H1 (cell line): ENCODE data around the gene CRTAC1. TPM values are rescaled to one million over a fixed set of nuclear protein-coding genes. Genes with fewer than 3 reads are reported as not detected.

Experiments used
- CTCF ChIA-PET: fragments of 300-600 bp; sonication (Branson Sonifier 250); formaldehyde crosslinking; loops from one replicate; lab custom pipeline; 2021; ENCODE audit not compliant: partially characterized antibody; lab: Charles Lee
- POLR2A ChIA-PET: fragments of 300-600 bp; sonication (Branson Sonifier 250); formaldehyde crosslinking; loops from one replicate; lab custom pipeline; 2021; ENCODE audit warnings: inconsistent platforms; ENCODE audit not compliant: partially characterized antibody; lab: Charles Lee
- DNase-seq, 2 experiments: peaks; one replicate each; pipeline versions ENCODE4 v3.0.0 to v3.0.0-alpha.2; 2010 to 2022; ENCODE audit warnings: low spot score in 2 of 2, low read depth in 1 of 2, mixed read lengths in 1 of 2
- FAIRE-seq: peaks from 2 replicates; lab custom pipeline; 2011; peaks lifted over from hg19 to GRCh38; lab: Jason Lieb, UNC
- H2AFZ ChIP-seq: 2 replicates; pipeline ENCODE4 v1.8.1; 2012; ENCODE audit warnings: low read length, inconsistent platforms
- H2AK5ac ChIP-seq: 2 replicates; pipeline ENCODE4 v1.6.1; 2013; ENCODE audit warnings: low read depth, low read length
- H2BK120ac ChIP-seq: replicated peaks from 2 replicates; pipeline ENCODE3; 2013; ENCODE audit warnings: low read depth, low read length, inconsistent platforms
- H2BK12ac ChIP-seq: 2 replicates; pipeline ENCODE4 v1.6.1; 2013; ENCODE audit warnings: low read depth, low read length
- H2BK15ac ChIP-seq: 2 replicates; pipeline ENCODE4 v1.6.1; 2013; ENCODE audit warnings: low read length
- H2BK20ac ChIP-seq: 2 replicates; pipeline ENCODE4 v1.6.1; 2013; ENCODE audit warnings: low read length
- H2BK5ac ChIP-seq: 2 replicates; pipeline ENCODE4 v1.6.1; 2013; ENCODE audit warnings: low read depth, low read length
- H3K14ac ChIP-seq: 2 replicates; pipeline ENCODE4 v1.6.1; 2013; ENCODE audit warnings: inconsistent platforms; ENCODE audit not compliant: insufficient read length
- H3K18ac ChIP-seq: 2 replicates; pipeline ENCODE4 v1.6.1; 2013; ENCODE audit warnings: low read length; ENCODE audit errors: extremely low read depth
- H3K23ac ChIP-seq: 2 replicates; pipeline ENCODE4 v1.6.1; 2013; ENCODE audit warnings: inconsistent platforms; ENCODE audit not compliant: insufficient read length
- H3K23me2 ChIP-seq: 2 replicates; pipeline ENCODE4 v1.6.1; 2013; ENCODE audit warnings: low read depth, low read length
- H3K27ac ChIP-seq: 2 replicates; pipeline ENCODE4 v1.6.1; 2011; ENCODE audit warnings: low read depth, low read length, inconsistent platforms
- H3K27me3 ChIP-seq, 4 experiments: replicated peaks in 1 of 4; 1 replicate in 1 of 4; 2 replicates in 3 of 4; pipeline versions ENCODE4 v1.6.1 to v1.8.1; 2011 to 2013; ENCODE audit warnings: low read length in 3 of 4, mild to moderate bottlenecking in 3 of 4, inconsistent platforms in 2 of 4, mixed read lengths in 2 of 4, moderate library complexity in 1 of 4; ENCODE audit not compliant: control insufficient read depth in 3 of 4, insufficient read depth in 3 of 4; ENCODE audit errors: extremely low read depth in 1 of 4
- H3K36me3 ChIP-seq, 4 experiments: 2 replicates each; pipeline versions ENCODE4 v1.6.1 to v1.8.1; 2011 to 2013; ENCODE audit warnings: mild to moderate bottlenecking in 4 of 4, low read length in 3 of 4, moderate library complexity in 2 of 4, control low read depth in 1 of 4, inconsistent platforms in 1 of 4; ENCODE audit not compliant: insufficient read depth in 4 of 4, control insufficient read depth in 2 of 4
- H3K4ac ChIP-seq: replicated peaks from 2 replicates; pipeline ENCODE3; 2013; ENCODE audit warnings: low read length, low read depth, mixed read lengths, inconsistent platforms; ENCODE audit not compliant: insufficient read length
- H3K4me1 ChIP-seq, 4 experiments: replicated peaks in 1 of 4; 1 replicate in 1 of 4; 2 replicates in 3 of 4; pipeline versions ENCODE4 v1.6.1 to v1.8.1; 2011 to 2013; ENCODE audit warnings: low read length in 3 of 4, inconsistent platforms in 2 of 4, mixed read lengths in 1 of 4; ENCODE audit not compliant: insufficient read depth in 4 of 4, control insufficient read depth in 3 of 4
- H3K4me2 ChIP-seq, 2 experiments: 2 replicates each; pipeline versions ENCODE4 v1.6.1 to v1.8.1; 2011 to 2013; ENCODE audit warnings: low read depth in 2 of 2, low read length in 2 of 2, control low read depth in 1 of 2, inconsistent platforms in 1 of 2, mild to moderate bottlenecking in 1 of 2; ENCODE audit not compliant: insufficient read depth in 1 of 2
- H3K4me3 ChIP-seq, 4 experiments: fragments of 200-600, 300-600 bp in 1 of 4; sonication (generic), shearing (Covaris generic), sonication (Bioruptor Twin) in 1 of 4; 2 replicates each; pipeline versions ENCODE4 v1.5.1 to v1.8.1; 2011 to 2016; ENCODE audit warnings: low read length in 4 of 4, low read depth in 3 of 4, control low read depth in 2 of 4, inconsistent platforms in 2 of 4, mild to moderate bottlenecking in 2 of 4, mixed read lengths in 1 of 4, moderate library complexity in 1 of 4; ENCODE audit not compliant: insufficient read depth in 2 of 4; ENCODE audit errors: extremely low read depth in 1 of 4
- H3K56ac ChIP-seq: replicated peaks from 2 replicates; pipeline ENCODE3; 2013; ENCODE audit warnings: low read depth, mild to moderate bottlenecking, mixed read lengths, low read length, inconsistent platforms; ENCODE audit not compliant: insufficient read length
- H3K79me1 ChIP-seq: 2 replicates; pipeline ENCODE4 v1.6.1; 2013; ENCODE audit warnings: low read depth, low read length, control low read depth
- H3K79me2 ChIP-seq, 2 experiments: 2 replicates each; pipeline versions ENCODE4 v1.6.1 to v1.8.1; 2012 to 2013; ENCODE audit warnings: low read length in 2 of 2, mild to moderate bottlenecking in 2 of 2, inconsistent platforms in 1 of 2; ENCODE audit not compliant: insufficient read depth in 2 of 2, control insufficient read depth in 1 of 2
- H3K9ac ChIP-seq, 4 experiments: replicated peaks in 1 of 4; 1 replicate in 1 of 4; 2 replicates in 3 of 4; pipeline versions ENCODE4 v1.6.1 to v1.8.1; 2011 to 2013; ENCODE audit warnings: low read depth in 3 of 4, low read length in 3 of 4, control low read depth in 2 of 4, mild to moderate bottlenecking in 2 of 4, moderate library complexity in 2 of 4, inconsistent platforms in 1 of 4; ENCODE audit errors: extremely low read depth in 1 of 4
- H3K9me3 ChIP-seq, 2 experiments: 2 replicates each; pipeline versions ENCODE4 v1.6.1 to v1.8.1; 2012 to 2013; ENCODE audit warnings: mild to moderate bottlenecking in 2 of 2, moderate library complexity in 2 of 2, control low read depth in 1 of 2, inconsistent platforms in 1 of 2, low read depth in 1 of 2, low read length in 1 of 2, mixed read lengths in 1 of 2; ENCODE audit not compliant: insufficient read depth in 2 of 2
- H4K20me1 ChIP-seq, 2 experiments: replicated peaks in 1 of 2; 2 replicates each; pipeline versions ENCODE3 to v1.8.1; 2011 to 2013; ENCODE audit warnings: inconsistent platforms in 2 of 2, low read length in 2 of 2, mild to moderate bottlenecking in 1 of 2; ENCODE audit not compliant: insufficient read depth in 2 of 2, control insufficient read depth in 1 of 2
- H4K5ac ChIP-seq: 2 replicates; pipeline ENCODE4 v1.6.1; 2013; ENCODE audit warnings: low read length, low read depth, mixed read lengths, inconsistent platforms; ENCODE audit not compliant: insufficient read length
- H4K8ac ChIP-seq: 2 replicates; pipeline ENCODE4 v1.8.0; 2013; ENCODE audit warnings: mild to moderate bottlenecking, moderate library complexity, low read length, inconsistent platforms; ENCODE audit not compliant: insufficient read depth; ENCODE audit errors: extremely low read depth
- H4K91ac ChIP-seq: replicated peaks from 2 replicates; pipeline ENCODE3; 2013; ENCODE audit warnings: low read length, mixed read lengths, inconsistent platforms; ENCODE audit not compliant: insufficient read length
- CTCF ChIP-seq, 3 experiments: IDR thresholded peaks; 1 replicate in 2 of 3; 2 replicates in 1 of 3; pipeline versions ENCODE4 v1.5.1 to v1.6.1; 2011; ENCODE audit warnings: low read length in 3 of 3, mild to moderate bottlenecking in 3 of 3, inconsistent platforms in 2 of 3, low read depth in 1 of 3, moderate library complexity in 1 of 3; ENCODE audit not compliant: insufficient read depth in 1 of 3; ENCODE audit errors: control extremely low read depth in 1 of 3
- EGR1 ChIP-seq: IDR thresholded peaks from 2 replicates; pipeline ENCODE4 v1.6.1; 2011; ENCODE audit warnings: low read depth, low read length, borderline replicate concordance
- JUND ChIP-seq: IDR thresholded peaks from 2 replicates; pipeline ENCODE4 v1.6.1; 2011; ENCODE audit warnings: mild to moderate bottlenecking, improper control_type of control experiment, low read length
- KDM1A ChIP-seq: fragments of 200-600, 300-600 bp; sonication (generic); IDR thresholded peaks from 2 replicates; pipeline ENCODE4 v1.7.1; 2016; ENCODE audit warnings: mild to moderate bottlenecking, low read length, borderline replicate concordance
- KDM5A ChIP-seq: fragments of 200-600 bp; IDR thresholded peaks from 2 replicates; pipeline ENCODE4 v1.7.1; 2012; ENCODE audit warnings: mild to moderate bottlenecking, low read length, inconsistent platforms, mixed read lengths
- WGBS, 2 experiments: shearing (Covaris generic) in 1 of 2; methylation state at CpG; one replicate each; pipeline versions ENCODE4 v1.1.6 to v1.1.7; 2013 to 2015; ENCODE audit warnings: low lambda C conversion rate in 2 of 2, mixed read lengths in 2 of 2, inconsistent platforms in 1 of 2, low coverage in 1 of 2, missing lambda C conversion rate in 1 of 2; ENCODE audit not compliant: insufficient replicate concordance in 2 of 2, insufficient coverage in 1 of 2, insufficient read length in 1 of 2; ENCODE audit errors: extremely low coverage in 1 of 2, missing lambda C conversion rate in 1 of 2; 5-methylcytosine and 5-hydroxymethylcytosine counted together
- polyA plus RNA-seq, 7 experiments: library from polyadenylated mRNA; depleted of rRNA in 3 of 7; stranded (reverse) in 5 of 7; unstranded in 2 of 7; fragments of >200 nt in 5 of 7; fragments of 200-250 nt in 2 of 7; gene quantifications; 1 replicate in 5 of 7; 2 replicates in 1 of 7; 4 replicates in 1 of 7; pipeline versions ENCODE4 v1.2.1 to v1.2.3, GENCODE V29; 2011 to 2013; ENCODE audit warnings: missing spikeins in 2 of 7, mixed read lengths in 2 of 7
- total RNA-seq: library from RNA; stranded (reverse); fragmentation: NEBNext Ultra II Directional; extraction: Animal tissue kit (Norgen Biotek cat#: 25700); gene quantifications from 2 replicates; pipeline ENCODE4 v1.2.1, GENCODE V29; 2021

The CRTAC1 gene
- total and polyA plus RNA-seq, 2 of the 8 experiments (the other 6 are each of a cell fraction or from before 2014, with no cell fraction given) = 0.91 to 1.2 TPM

GRCh38 chr10:97888641-97889262, 141.7 kb downstream of the CRTAC1 start:
- ChIA-PET CTCF (interaction anchor here (0.6 to 7.5 kb wide), 20 partner anchors 9 to 1535 kb away, joined by 3 to 56 read pairs (median 5); no protein-coding TSS in a partner anchor), POLR2A (interaction anchor here (0.7 to 2.4 kb wide), 7 partner anchors 9 to 142 kb away, joined by 3 to 11 read pairs (median 4); partner anchors contain the start of gene CRTAC1)
- no peak overlapping the region for H2AFZ ChIP-seq
- H4K91ac ChIP-seq = peak overlapping the region; percentile 99
- TF ChIP-seq JUND = peak; percentile 61
- peak in 1 of 3 experiments; percentile 3; a peak in 1 of 4 replicates for TF ChIP-seq CTCF (IDR thresholded peaks at IDR 0.05; ENCODE audit: control extremely low read depth in 1 of 3, insufficient read depth in 1 of 3, low read depth in 1 of 3, low read length in 3 of 3)
- 0 out of 2 replicates have a peak, but pooled peaks have one; percentile 16 for TF ChIP-seq KDM1A
- no peak for TF ChIP-seq KDM5A
- TF ChIP-seq EGR1 = no peak
- no peak overlapping the region for H2BK120ac ChIP-seq
- H3K27me3 ChIP-seq = no peaks in the 10 kb centered on the region; a peak in 1 of 7 replicates
- no peak overlapping the region for H3K23ac ChIP-seq
- H2BK20ac ChIP-seq = peak overlapping the region; percentile 34; the same call in 1 of the 2 replicates
- H2BK12ac ChIP-seq = peak overlapping the region; percentile 92; the same call in 1 of the 2 replicates
- H2BK15ac ChIP-seq = no peak overlapping the region
- H3K36me3 ChIP-seq = no peaks in the 10 kb centered on the region
- no peak overlapping the region for H3K9ac ChIP-seq
- peak overlapping the region; percentile 83; the same call in 1 of the 2 replicates for H2BK5ac ChIP-seq
- H3K79me1 ChIP-seq = no peaks in the 10 kb centered on the region
- H3K4me3 ChIP-seq = peak overlapping the region in 1 of 4 experiments; percentile 40; a peak in 1 of 8 replicates
- H3K79me2 ChIP-seq = no peaks in the 10 kb centered on the region
- DNase-seq = peak in 1 of 2 experiments; percentile 36
- 54% methylated on average over 9 of the region's 12 CpGs; no CpG with 5 or more reads in 1 of the 2 experiments for WGBS, 2 experiments
- no peaks in the 10 kb centered on the region for H3K9me3 ChIP-seq
- H3K4me2 ChIP-seq = peak overlapping the region; percentile 58 to 64
- H3K14ac ChIP-seq = no peak overlapping the region
- H4K5ac ChIP-seq = no peak overlapping the region
- no peak overlapping the region for H3K4ac ChIP-seq
- peaks cover 0 to 18% (median 13%) of the 10 kb centered on the region in 4 experiments; a peak in 6 of 7 replicates for H3K4me1 ChIP-seq
- no peak for FAIRE-seq
- peak overlapping the region; percentile 36; the same call in 1 of the 2 replicates for H4K8ac ChIP-seq
- no peaks in the 10 kb centered on the region for H4K20me1 ChIP-seq
- H3K23me2 ChIP-seq = peaks cover 4% of the 10 kb centered on the region; the same call in 1 of the 2 replicates
- H3K18ac ChIP-seq = peak overlapping the region; percentile 95; the same call in 1 of the 2 replicates
- H3K27ac ChIP-seq = no peak overlapping the region
- H2AK5ac ChIP-seq = 0 out of 2 replicates have a peak overlapping the region, but pooled peaks have one; percentile 34
- no peak overlapping the region for H3K56ac ChIP-seq
